ENCODE measurements around the gene CRYBG2. TPM values are rescaled to one million over a fixed set of nuclear protein-coding genes. Genes with fewer than 3 reads are reported as not detected.

Gene CRYBG2
- total and polyA plus RNA-seq, 7 donors = 0.01 to 2.9 (median 0.56) TPM; not detected in 4

- Histone ChIP-seq H3K27ac (peak overlapping the region; percentile 92), H3K9me3 (no peaks in the 10 kb centered on the region), H3K27me3 (ENCODE audit: insufficient read depth in 3 of 3, low read length in 2 of 3) (no peaks in the 10 kb centered on the region), H3K4me1 (peaks cover 74% of the 10 kb centered on the region), H3K4me3 (peak overlapping the region; percentile 78), H3K36me3 (ENCODE audit: insufficient read depth in 1 of 2, low read depth in 1 of 2) (peaks cover 4 to 31% of the 10 kb centered on the region in 2 donors)
- no peak for TF ChIP-seq CTCF (IDR thresholded peaks at IDR 0.05)
- intact Hi-C loops (cut with DNase I) = no loop called here
- ATAC-seq = no peak
- no peak for DNase-seq
- 35 to 49% (median 36%) methylated on average over 14 to 20 of the region's 20 CpGs for WGBS, 3 donors
Measured at GRCh38 chr1:26280333-26281042, 73.4 kb downstream of the CRYBG2 start.

- peak; percentile 15 for TF ChIP-seq CTCF (IDR thresholded peaks at IDR 0.05)
- H3K4me3 ChIP-seq = peak within 1 kb of the TSS; percentile 78
- DNase-seq = peak; percentile 91 to 92
- H3K9me3 ChIP-seq = no peaks in the 10 kb centered on the region
- H3K36me3 ChIP-seq (ENCODE audit: insufficient read depth in 1 of 2, low read depth in 1 of 2) = peaks cover 4 to 37% of the 10 kb centered on the region in 2 donors
- no peaks in the 10 kb centered on the region for H3K27me3 ChIP-seq (ENCODE audit: insufficient read depth in 3 of 3, low read length in 2 of 3)
- H3K27ac ChIP-seq = peak within 1 kb of the TSS; percentile 92
- intact Hi-C loops (cut with DNase I) = no loop called here
- H3K4me1 ChIP-seq = peaks cover 74% of the 10 kb centered on the region
- WGBS, 3 donors = 9 to 13% (median 12%) methylated on average over 38 to 66 of the region's 66 CpGs
- peak; percentile 57 to 62 (median 58) for ATAC-seq
Measured at GRCh38 chr1:26279456-26280332, 74.2 kb downstream of the CRYBG2 start, which contains the start of gene SH3BGRL3. Gene SH3BGRL3, plus strand, starts transcription at chr1:26280086. Its CDS starts 70 bp downstream, at chr1:26280156.

- intact Hi-C loops (cut with DNase I) = no loop called here
- H3K4me3 ChIP-seq = peak overlapping the region; percentile 78
- H3K27me3 ChIP-seq (ENCODE audit: insufficient read depth in 3 of 3, low read length in 2 of 3) = no peaks in the 10 kb centered on the region
- no peaks in the 10 kb centered on the region for H3K9me3 ChIP-seq
- ATAC-seq (peak; percentile 5 to 34 (median 14)), DNase-seq (peak in 1 of 2 donors; percentile 47)
- WGBS, 3 donors = 42 to 53% (median 44%) methylated on average over 9 of the region's 9 CpGs
- peak overlapping the region; percentile 92 for H3K27ac ChIP-seq
- peaks cover 4 to 45% of the 10 kb centered on the region in 2 donors for H3K36me3 ChIP-seq (ENCODE audit: insufficient read depth in 1 of 2, low read depth in 1 of 2)
- no peak for TF ChIP-seq CTCF (IDR thresholded peaks at IDR 0.05)
- H3K4me1 ChIP-seq = peaks cover 76% of the 10 kb centered on the region
Measured at GRCh38 chr1:26278724-26279455, 75.0 kb downstream of the CRYBG2 start.

GRCh38 chr1:26278303-26278702 is 75.6 kb downstream of the CRYBG2 start:
- Histone ChIP-seq H3K27me3 (ENCODE audit: insufficient read depth in 3 of 3, low read length in 2 of 3) (no peaks in the 10 kb centered on the region), H3K9me3 (no peaks in the 10 kb centered on the region), H3K27ac (peak overlapping the region; percentile 92), H3K4me3 (no peak overlapping the region), H3K4me1 (peaks cover 76% of the 10 kb centered on the region), H3K36me3 (ENCODE audit: insufficient read depth in 1 of 2, low read depth in 1 of 2) (peaks cover 4 to 49% of the 10 kb centered on the region in 2 donors)
- DNase-seq (peak in 1 of 2 donors; percentile 44), ATAC-seq (no peak)
- intact Hi-C loops (cut with DNase I) = no loop called here
- TF ChIP-seq CTCF (IDR thresholded peaks at IDR 0.05) = no peak
- 42 to 75% (median 52%) methylated on average over 4 of the region's 4 CpGs for WGBS, 3 donors
